Neural crest cell (in vitro differentiated cells): Measurements from ENCODE around the gene TFCP2. TPM values are rescaled to one million over a fixed set of nuclear protein-coding genes. Genes with fewer than 3 reads are reported as not detected.

ENCODE experiments used
- DNase-seq: peaks from one replicate; pipeline ENCODE4 v3.0.0; 2021; ENCODE audit warnings: low read depth, mixed read lengths, low spot score
- H3K27ac Mint-ChIP-seq: one replicate; pipeline ENCODE4 v1.8.0; 2021; ENCODE audit warnings: mild to moderate bottlenecking, mixed read lengths; ENCODE audit not compliant: unreplicated experiment
- H3K27me3 Mint-ChIP-seq: 2 replicates; pipeline ENCODE4 v1.8.0; 2021; ENCODE audit warnings: low read depth, mild to moderate bottlenecking, mixed read lengths
- H3K36me3 Mint-ChIP-seq: 2 replicates; pipeline ENCODE4 v1.8.0; 2021; ENCODE audit warnings: low read depth, mild to moderate bottlenecking, mixed read lengths
- H3K4me1 Mint-ChIP-seq: 2 replicates; pipeline ENCODE4 v1.8.0; 2021; ENCODE audit warnings: mixed read lengths
- H3K4me3 Mint-ChIP-seq: one replicate; pipeline ENCODE4 v1.8.0; 2021; ENCODE audit warnings: mild to moderate bottlenecking, mixed read lengths
- H3K9me3 Mint-ChIP-seq: 2 replicates; pipeline ENCODE4 v1.8.0; 2021; ENCODE audit warnings: mixed read lengths
- total RNA-seq: library from RNA; stranded (reverse); gene quantifications from 2 replicates; pipeline ENCODE4 v1.2.1, GENCODE V29; 2021
- TF ChIP-seq, protein P1 (sequence below): fragments of 200-600 bp; sonication (generic); conservative IDR thresholded peaks from 2 replicates; pipeline ENCODE4 v1.5.0; 2021; ENCODE audit warnings: antibody characterized with exemption, mild to moderate bottlenecking

Gene TFCP2
- total RNA-seq, 1 donor from 2014 or later, result 28.8 TPM

DNA sequence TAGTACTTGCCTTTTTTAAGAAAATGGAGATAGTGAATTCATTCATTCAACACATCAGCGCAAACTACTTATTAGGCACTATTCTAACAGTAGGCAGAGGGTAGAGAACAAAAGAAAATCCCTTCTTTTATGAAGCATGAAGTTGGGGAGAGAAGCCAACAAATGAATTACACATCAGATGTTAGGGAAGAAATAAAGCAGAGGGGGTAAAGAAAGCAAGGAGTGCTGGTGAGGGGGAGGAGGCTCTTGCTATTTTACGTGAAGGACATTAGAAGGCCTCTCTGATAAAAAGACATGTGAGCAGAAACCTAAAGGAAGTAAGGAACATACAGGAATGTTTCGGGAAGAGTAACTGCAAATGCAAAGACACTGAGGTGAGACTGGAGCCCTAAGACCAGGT lies 22.2 kb downstream of the TFCP2 start:
- Mint-ChIP-seq H3K27ac (no peak overlapping the region), H3K36me3 (no peaks in the 10 kb centered on the region), H3K27me3 (no peaks in the 10 kb centered on the region), H3K9me3 (no peaks in the 10 kb centered on the region), H3K4me1 (peaks cover 9% of the 10 kb centered on the region), H3K4me3 (no peak overlapping the region)
- no peak for DNase-seq
- TF ChIP-seq, protein P1, sequence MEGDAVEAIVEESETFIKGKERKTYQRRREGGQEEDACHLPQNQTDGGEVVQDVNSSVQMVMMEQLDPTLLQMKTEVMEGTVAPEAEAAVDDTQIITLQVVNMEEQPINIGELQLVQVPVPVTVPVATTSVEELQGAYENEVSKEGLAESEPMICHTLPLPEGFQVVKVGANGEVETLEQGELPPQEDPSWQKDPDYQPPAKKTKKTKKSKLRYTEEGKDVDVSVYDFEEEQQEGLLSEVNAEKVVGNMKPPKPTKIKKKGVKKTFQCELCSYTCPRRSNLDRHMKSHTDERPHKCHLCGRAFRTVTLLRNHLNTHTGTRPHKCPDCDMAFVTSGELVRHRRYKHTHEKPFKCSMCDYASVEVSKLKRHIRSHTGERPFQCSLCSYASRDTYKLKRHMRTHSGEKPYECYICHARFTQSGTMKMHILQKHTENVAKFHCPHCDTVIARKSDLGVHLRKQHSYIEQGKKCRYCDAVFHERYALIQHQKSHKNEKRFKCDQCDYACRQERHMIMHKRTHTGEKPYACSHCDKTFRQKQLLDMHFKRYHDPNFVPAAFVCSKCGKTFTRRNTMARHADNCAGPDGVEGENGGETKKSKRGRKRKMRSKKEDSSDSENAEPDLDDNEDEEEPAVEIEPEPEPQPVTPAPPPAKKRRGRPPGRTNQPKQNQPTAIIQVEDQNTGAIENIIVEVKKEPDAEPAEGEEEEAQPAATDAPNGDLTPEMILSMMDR, result no peak

- no peak overlapping the region for H3K27ac Mint-ChIP-seq
- H3K36me3 Mint-ChIP-seq, result no peaks in the 10 kb centered on the region
- TF ChIP-seq, protein P1, result no peak
- no peak for DNase-seq
- no peak overlapping the region for H3K4me3 Mint-ChIP-seq
- H3K9me3 Mint-ChIP-seq, result no peaks in the 10 kb centered on the region
- H3K27me3 Mint-ChIP-seq, result no peaks in the 10 kb centered on the region
- peaks cover 9% of the 10 kb centered on the region for H3K4me1 Mint-ChIP-seq
Observed at GRCh38 chr12:51147309-51147708, 25.6 kb downstream of the TFCP2 start.

- Mint-ChIP-seq H3K4me1 (no peaks in the 10 kb centered on the region), H3K27me3 (no peaks in the 10 kb centered on the region), H3K27ac (no peak overlapping the region), H3K9me3 (no peaks in the 10 kb centered on the region), H3K4me3 (no peak overlapping the region), H3K36me3 (no peaks in the 10 kb centered on the region)
- DNase-seq, result no peak
- TF ChIP-seq, protein P1, result no peak
Observed at GRCh38 chr12:51139292-51139844, 33.6 kb downstream of the TFCP2 start.

DNA sequence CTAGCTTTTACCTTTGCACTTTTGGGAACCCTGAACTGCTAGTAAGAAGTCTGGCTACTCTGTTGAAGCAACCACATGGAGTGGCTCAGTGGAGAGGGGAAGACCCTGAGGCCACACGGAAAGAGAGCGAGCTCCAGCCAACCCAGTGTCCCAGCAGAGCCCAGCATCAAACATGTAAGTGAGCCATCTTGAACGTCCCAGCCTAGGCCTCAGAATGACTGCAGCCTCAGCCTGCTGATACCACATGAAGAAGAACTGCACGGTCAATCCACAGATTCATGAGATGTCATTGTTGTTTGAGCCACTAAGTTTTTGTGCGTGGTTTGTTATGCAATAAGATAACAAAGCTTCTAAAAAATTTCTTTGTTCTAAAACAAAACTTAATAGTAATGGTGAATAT lies 40.2 kb downstream of the TFCP2 start:
- TF ChIP-seq, protein P1, result no peak
- Mint-ChIP-seq H3K36me3 (no peaks in the 10 kb centered on the region), H3K27me3 (no peaks in the 10 kb centered on the region), H3K4me1 (no peaks in the 10 kb centered on the region), H3K4me3 (no peak overlapping the region), H3K27ac (no peak overlapping the region), H3K9me3 (no peaks in the 10 kb centered on the region)
- no peak for DNase-seq

DNA sequence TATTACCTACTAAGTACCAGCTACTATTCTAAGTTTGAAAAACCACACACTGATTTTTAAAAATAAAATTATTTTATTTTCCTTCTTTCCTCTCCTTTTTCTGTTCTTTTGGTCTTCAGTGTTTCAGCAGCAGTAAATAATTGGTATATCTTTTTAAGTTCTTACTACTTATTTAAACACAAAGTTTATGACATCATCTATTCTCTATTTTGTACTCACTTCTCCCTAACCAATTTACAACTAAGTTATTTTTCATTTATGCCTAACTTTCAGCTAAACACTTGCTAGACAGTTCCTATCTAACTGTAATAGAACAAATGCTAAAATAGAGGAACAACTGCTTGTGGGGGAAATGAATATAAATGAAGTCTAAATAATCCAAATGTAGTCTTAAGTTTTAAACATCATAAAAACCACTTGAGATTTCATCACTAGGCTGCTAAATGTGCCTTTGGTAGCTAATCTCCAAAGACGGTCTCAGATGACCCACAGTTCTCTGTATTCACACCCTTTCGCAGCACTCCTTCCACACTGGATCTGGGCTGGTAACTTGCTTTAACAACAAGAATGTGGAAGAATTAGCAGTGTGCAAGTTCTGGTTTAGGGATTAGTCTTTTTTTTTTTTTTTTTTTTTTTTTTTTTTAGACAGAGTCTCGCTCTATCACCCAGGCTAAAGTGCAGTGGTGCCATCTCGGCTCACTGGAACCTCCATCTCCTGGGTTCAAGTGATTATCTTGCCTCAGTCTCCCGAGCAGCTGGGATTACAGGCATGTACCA lies 41.0 kb downstream of the TFCP2 start:
- no peak overlapping the region for H3K4me3 Mint-ChIP-seq
- no peaks in the 10 kb centered on the region for H3K27me3 Mint-ChIP-seq
- no peaks in the 10 kb centered on the region for H3K36me3 Mint-ChIP-seq
- TF ChIP-seq, protein P1, result no peak
- peaks cover 3% of the 10 kb centered on the region for H3K4me1 Mint-ChIP-seq
- no peak for DNase-seq
- H3K9me3 Mint-ChIP-seq, result no peaks in the 10 kb centered on the region
- H3K27ac Mint-ChIP-seq, result no peak overlapping the region
